Measurements from ENCODE around the gene PTGES. TPM values are rescaled to one million over a fixed set of nuclear protein-coding genes. Genes with fewer than 3 reads are reported as not detected.

The PTGES gene
- total and polyA plus RNA-seq, 9 of the 15 experiments (the other 6 are each of a cell fraction or from before 2014, with no cell fraction given) = 0.13 TPM; not detected in 8

- TF ChIP-seq, protein P1, sequence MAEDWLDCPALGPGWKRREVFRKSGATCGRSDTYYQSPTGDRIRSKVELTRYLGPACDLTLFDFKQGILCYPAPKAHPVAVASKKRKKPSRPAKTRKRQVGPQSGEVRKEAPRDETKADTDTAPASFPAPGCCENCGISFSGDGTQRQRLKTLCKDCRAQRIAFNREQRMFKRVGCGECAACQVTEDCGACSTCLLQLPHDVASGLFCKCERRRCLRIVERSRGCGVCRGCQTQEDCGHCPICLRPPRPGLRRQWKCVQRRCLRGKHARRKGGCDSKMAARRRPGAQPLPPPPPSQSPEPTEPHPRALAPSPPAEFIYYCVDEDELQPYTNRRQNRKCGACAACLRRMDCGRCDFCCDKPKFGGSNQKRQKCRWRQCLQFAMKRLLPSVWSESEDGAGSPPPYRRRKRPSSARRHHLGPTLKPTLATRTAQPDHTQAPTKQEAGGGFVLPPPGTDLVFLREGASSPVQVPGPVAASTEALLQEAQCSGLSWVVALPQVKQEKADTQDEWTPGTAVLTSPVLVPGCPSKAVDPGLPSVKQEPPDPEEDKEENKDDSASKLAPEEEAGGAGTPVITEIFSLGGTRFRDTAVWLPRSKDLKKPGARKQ (CRISPR knock-in tag; IDR thresholded peaks at IDR 0.05) = no peak
- TF ChIP-seq ZNF316 (IDR thresholded peaks at IDR 0.05) (no peak), SNAPC5 (CRISPR knock-in tag; IDR thresholded peaks at IDR 0.05) (no peak), HDAC1 (IDR thresholded peaks at IDR 0.05) (peak in 1 of 2 experiments; percentile 61; a peak in 1 of 4 replicates), ZBTB43 (CRISPR knock-in tag; IDR thresholded peaks at IDR 0.05) (peak; percentile 38; the same call in 1 of the 2 replicates), HNRNPLL (IDR thresholded peaks at IDR 0.05; ENCODE audit: low read depth, low read length, poor library complexity, severe bottlenecking) (peak; percentile 31), RB1 (IDR thresholded peaks at IDR 0.05; ENCODE audit: low read depth) (peak; percentile 98), OTX1 (CRISPR knock-in tag; IDR thresholded peaks at IDR 0.05) (peak; percentile 68), EZH2 (IDR thresholded peaks at IDR 0.05; ENCODE audit: borderline replicate concordance, low read depth, low read length) (no peak), ZNF830 (CRISPR knock-in tag; IDR thresholded peaks at IDR 0.05) (no peak), ZNF395 (CRISPR knock-in tag; IDR thresholded peaks at IDR 0.05) (no peak)
- TF ChIP-seq, protein P2, sequence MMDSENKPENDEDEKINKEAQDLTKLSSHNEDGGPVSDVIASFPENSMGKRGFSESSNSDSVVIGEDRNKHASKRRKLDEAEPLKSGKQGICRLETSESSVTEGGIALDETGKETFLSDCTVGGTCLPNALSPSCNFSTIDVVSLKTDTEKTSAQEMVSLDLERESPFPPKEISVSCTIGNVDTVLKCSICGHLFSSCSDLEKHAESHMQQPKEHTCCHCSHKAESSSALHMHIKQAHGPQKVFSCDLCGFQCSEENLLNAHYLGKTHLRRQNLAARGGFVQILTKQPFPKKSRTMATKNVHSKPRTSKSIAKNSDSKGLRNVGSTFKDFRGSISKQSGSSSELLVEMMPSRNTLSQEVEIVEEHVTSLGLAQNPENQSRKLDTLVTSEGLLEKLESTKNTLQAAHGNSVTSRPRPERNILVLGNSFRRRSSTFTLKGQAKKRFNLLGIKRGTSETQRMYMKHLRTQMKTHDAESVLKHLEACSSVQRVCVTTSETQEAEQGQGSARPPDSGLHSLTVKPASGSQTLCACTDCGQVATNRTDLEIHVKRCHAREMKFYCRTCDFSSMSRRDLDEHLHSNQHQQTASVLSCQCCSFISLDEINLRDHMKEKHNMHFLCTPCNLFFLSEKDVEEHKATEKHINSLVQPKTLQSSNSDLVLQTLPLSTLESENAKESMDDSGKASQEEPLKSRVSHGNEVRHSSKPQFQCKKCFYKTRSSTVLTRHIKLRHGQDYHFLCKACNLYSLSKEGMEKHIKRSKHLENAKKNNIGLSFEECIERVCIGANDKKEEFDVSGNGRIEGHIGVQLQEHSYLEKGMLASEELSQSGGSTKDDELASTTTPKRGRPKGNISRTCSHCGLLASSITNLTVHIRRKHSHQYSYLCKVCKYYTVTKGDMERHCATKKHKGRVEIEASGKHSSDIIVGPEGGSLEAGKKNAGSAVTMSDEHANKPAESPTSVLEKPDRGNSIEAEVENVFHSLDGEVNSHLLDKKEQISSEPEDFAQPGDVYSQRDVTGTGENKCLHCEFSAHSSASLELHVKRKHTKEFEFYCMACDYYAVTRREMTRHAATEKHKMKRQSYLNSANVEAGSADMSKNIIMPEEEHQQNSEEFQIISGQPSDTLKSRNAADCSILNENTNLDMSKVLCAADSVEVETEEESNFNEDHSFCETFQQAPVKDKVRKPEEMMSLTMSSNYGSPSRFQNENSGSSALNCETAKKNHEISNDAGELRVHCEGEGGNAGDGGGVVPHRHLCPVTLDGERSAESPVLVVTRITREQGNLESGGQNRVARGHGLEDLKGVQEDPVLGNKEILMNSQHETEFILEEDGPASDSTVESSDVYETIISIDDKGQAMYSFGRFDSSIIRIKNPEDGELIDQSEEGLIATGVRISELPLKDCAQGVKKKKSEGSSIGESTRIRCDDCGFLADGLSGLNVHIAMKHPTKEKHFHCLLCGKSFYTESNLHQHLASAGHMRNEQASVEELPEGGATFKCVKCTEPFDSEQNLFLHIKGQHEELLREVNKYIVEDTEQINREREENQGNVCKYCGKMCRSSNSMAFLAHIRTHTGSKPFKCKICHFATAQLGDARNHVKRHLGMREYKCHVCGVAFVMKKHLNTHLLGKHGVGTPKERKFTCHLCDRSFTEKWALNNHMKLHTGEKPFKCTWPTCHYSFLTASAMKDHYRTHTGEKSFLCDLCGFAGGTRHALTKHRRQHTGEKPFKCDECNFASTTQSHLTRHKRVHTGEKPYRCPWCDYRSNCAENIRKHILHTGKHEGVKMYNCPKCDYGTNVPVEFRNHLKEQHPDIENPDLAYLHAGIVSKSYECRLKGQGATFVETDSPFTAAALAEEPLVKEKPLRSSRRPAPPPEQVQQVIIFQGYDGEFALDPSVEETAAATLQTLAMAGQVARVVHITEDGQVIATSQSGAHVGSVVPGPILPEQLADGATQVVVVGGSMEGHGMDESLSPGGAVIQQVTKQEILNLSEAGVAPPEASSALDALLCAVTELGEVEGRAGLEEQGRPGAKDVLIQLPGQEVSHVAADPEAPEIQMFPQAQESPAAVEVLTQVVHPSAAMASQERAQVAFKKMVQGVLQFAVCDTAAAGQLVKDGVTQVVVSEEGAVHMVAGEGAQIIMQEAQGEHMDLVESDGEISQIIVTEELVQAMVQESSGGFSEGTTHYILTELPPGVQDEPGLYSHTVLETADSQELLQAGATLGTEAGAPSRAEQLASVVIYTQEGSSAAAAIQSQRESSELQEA (IDR thresholded peaks at IDR 0.05; ENCODE audit: low read depth) = no peak
These were observed 15.2 kb downstream of the PTGES start (continued) for GRCh38 chr9:129737479-129738274.
